SK-N-SH (cell line): ENCODE results near the gene HTRA3.

Experiments used
- GABPA ChIP-seq: IDR thresholded peaks from 2 replicates; pipeline ENCODE4 v1.4.0; 2012; ENCODE audit warnings: low read depth, mild to moderate bottlenecking
- MXI1 ChIP-seq: IDR thresholded peaks from 2 replicates; pipeline ENCODE4 v1.6.1; 2012; ENCODE audit warnings: mild to moderate bottlenecking, low read depth, low read length, improper control_type of control experiment
- RCOR1 ChIP-seq: fragments of 150-350 bp; IDR thresholded peaks from 2 replicates; pipeline ENCODE4 v1.6.1; 2017; ENCODE audit warnings: antibody characterized with exemption, low read length
- SIN3A ChIP-seq: IDR thresholded peaks from 2 replicates; pipeline ENCODE4 v1.6.1; 2012; ENCODE audit warnings: low read depth, mild to moderate bottlenecking, low read length, moderate library complexity, borderline replicate concordance
- TF ChIP-seq, protein P1 (sequence below): fragments of 200-600 bp; sonication (generic); IDR thresholded peaks from 2 replicates; pipeline ENCODE4 v1.6.1; 2017; ENCODE audit warnings: antibody characterized with exemption, mild to moderate bottlenecking, moderate library complexity

DNA sequence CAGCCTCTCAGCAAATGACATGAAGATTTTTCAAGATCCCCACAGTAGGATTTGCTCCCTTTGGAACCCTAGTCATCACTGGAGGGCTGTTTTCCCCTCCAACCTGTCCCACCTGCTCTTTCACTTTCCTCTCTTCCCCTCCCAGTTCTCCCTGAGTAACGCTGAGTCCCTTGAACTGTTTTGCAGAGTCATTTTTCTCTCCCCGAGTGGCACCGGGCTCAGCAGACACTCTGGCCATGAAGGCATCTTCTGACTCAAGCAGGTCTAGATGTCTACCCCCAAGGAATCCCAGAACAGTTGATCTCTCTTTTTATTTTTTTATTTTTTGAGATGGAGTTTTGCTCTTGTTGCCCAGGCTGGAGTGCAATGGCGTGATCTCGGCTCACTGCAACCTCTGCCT, 52.2 kb downstream of the HTRA3 start:
- TF ChIP-seq, protein P1, sequence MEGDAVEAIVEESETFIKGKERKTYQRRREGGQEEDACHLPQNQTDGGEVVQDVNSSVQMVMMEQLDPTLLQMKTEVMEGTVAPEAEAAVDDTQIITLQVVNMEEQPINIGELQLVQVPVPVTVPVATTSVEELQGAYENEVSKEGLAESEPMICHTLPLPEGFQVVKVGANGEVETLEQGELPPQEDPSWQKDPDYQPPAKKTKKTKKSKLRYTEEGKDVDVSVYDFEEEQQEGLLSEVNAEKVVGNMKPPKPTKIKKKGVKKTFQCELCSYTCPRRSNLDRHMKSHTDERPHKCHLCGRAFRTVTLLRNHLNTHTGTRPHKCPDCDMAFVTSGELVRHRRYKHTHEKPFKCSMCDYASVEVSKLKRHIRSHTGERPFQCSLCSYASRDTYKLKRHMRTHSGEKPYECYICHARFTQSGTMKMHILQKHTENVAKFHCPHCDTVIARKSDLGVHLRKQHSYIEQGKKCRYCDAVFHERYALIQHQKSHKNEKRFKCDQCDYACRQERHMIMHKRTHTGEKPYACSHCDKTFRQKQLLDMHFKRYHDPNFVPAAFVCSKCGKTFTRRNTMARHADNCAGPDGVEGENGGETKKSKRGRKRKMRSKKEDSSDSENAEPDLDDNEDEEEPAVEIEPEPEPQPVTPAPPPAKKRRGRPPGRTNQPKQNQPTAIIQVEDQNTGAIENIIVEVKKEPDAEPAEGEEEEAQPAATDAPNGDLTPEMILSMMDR, result no peak
- TF ChIP-seq SIN3A (no peak), MXI1 (no peak), GABPA (no peak), RCOR1 (no peak)
